SU-DHL-6 (cell line): ENCODE measurements around the gene FOLH1.
"Not testable (repeated sequence)": the region's sequence is repeated elsewhere in the genome, so short reads cannot be mapped to it uniquely, and the experiment has no call there.

Experiments
- H2AFZ ChIP-seq: fragments of 200-600 bp; sonication (generic); 2 replicates; pipeline ENCODE4 v1.6.1; 2014; ENCODE audit warnings: low read depth, mild to moderate bottlenecking, moderate library complexity, mixed read lengths, antibody characterized with exemption, low read length; ENCODE audit not compliant: severe bottlenecking
- H3F3A ChIP-seq: fragments of 200-600 bp; shearing (Covaris generic); 2 replicates; pipeline ENCODE4 v1.6.0; 2016; ENCODE audit warnings: antibody characterized with exemption, mild to moderate bottlenecking; ENCODE audit not compliant: insufficient read depth
- H3K27ac ChIP-seq: fragments of 200-600 bp; sonication (generic); 2 replicates; pipeline ENCODE4 v1.5.1; 2016; ENCODE audit warnings: low read depth, mild to moderate bottlenecking, low read length, moderate library complexity, mixed read lengths
- H3K27me3 ChIP-seq: fragments of 200-600 bp; sonication (generic), shearing (Covaris generic); 2 replicates; pipeline ENCODE4 v1.6.0; 2014; ENCODE audit warnings: mild to moderate bottlenecking, low read length
- H3K36me3 ChIP-seq: fragments of 200-600 bp; sonication (generic); 2 replicates; pipeline ENCODE4 v1.6.1; 2014; ENCODE audit warnings: mild to moderate bottlenecking, low read length, mixed read lengths
- H3K4me2 ChIP-seq: fragments of 300-600, 200-600 bp; shearing (Covaris generic), sonication (generic); 2 replicates; pipeline ENCODE4 v1.6.0; 2014; ENCODE audit warnings: low read length, low read depth, mild to moderate bottlenecking; ENCODE audit not compliant: poor library complexity, severe bottlenecking
- H3K4me3 ChIP-seq: fragments of 200-600 bp; sonication (generic); 2 replicates; pipeline ENCODE4 v1.5.1; 2014; ENCODE audit warnings: antibody characterized with exemption, low read length, mild to moderate bottlenecking, mixed read lengths; ENCODE audit not compliant: insufficient read depth, poor library complexity, severe bottlenecking
- H3K79me2 ChIP-seq: fragments of 200-600 bp; sonication (generic); 2 replicates; pipeline ENCODE4 v1.6.1; 2014; ENCODE audit warnings: mild to moderate bottlenecking, low read length, moderate library complexity; ENCODE audit not compliant: insufficient read depth
- H3K9ac ChIP-seq: fragments of 200-600 bp; sonication (generic); 2 replicates; pipeline ENCODE4 v1.7.0; 2014; ENCODE audit warnings: mild to moderate bottlenecking, low read length
- H3K9me2 ChIP-seq: fragments of 200-600 bp; sonication (generic); replicated peaks from 2 replicates; pipeline ENCODE4 v1.6.1; 2014; ENCODE audit warnings: low read length; ENCODE audit not compliant: insufficient read depth
- H3K9me3 ChIP-seq: fragments of 200-600 bp; sonication (generic); 2 replicates; pipeline ENCODE4 v1.6.1; 2014; ENCODE audit warnings: low read length, mixed read lengths; ENCODE audit not compliant: insufficient read depth
- H4K20me1 ChIP-seq: fragments of 200-600 bp; sonication (generic); 2 replicates; pipeline ENCODE4 v1.6.1; 2014; ENCODE audit warnings: low read depth, mild to moderate bottlenecking, antibody characterized with exemption, low read length, moderate library complexity, mixed read lengths
- CTCF ChIP-seq: fragments of 200-600 bp; sonication (generic); IDR thresholded peaks from one replicate; pipeline ENCODE4 v1.5.1; 2017; ENCODE audit warnings: antibody characterized with exemption, mild to moderate bottlenecking, low read length, moderate library complexity; ENCODE audit not compliant: insufficient read depth, poor library complexity, severe bottlenecking
- EZH2phosphoT487 ChIP-seq: fragments of 200-600 bp; sonication (generic), shearing (Covaris generic); conservative IDR thresholded peaks from 2 replicates; pipeline ENCODE4 v1.6.1; 2018; ENCODE audit warnings: mild to moderate bottlenecking, antibody characterized with exemption, low read length, moderate library complexity, mixed read lengths

The FOLH1 gene

DNA sequence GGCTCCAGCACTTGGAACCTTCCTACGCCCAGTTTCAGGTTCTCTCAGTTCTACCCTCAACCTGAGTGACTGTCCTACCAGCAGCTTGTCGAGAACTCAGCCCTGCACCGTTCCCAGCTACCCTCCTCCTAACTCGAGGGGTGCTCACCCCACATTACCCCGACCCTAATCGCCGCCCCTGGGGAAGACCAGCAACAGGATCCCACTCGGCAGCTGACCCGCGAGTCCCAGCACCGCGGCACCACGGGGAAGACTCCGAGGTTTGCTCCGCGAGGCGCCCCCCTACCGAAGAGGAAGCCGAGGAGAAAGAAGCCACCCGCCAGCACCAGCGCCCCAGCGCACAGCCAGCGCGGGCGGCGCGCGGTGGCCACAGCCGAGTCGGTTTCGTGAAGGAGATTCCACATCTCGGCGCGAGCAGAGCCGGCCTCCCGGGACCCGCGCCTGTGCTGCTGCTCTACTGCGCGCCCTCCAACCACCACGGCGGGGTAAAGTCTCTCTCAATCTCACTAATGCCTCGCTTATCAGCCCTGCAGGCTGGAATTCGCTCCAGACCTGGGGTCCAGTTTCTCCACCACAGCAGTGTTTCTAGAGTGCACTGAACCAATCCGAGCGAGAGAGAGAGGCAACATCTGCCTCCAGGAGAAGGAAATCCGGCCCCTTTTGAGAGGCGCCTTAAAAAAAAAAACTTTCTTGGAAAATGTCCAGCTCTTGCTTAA, at the start of gene FOLH1:
Gene FOLH1 (minus strand): TSS at position 597 of the 716 bp plus-strand sequence. CDS start 193 bp downstream, at position 404.
- Histone ChIP-seq H3K36me3 (no peaks in the 10 kb centered on the region), H3K9me3 (no peaks in the 10 kb centered on the region), H3F3A (no peaks in the 10 kb centered on the region), H3K9ac (no peak within 1 kb of the TSS), H3K79me2 (no peaks in the 10 kb centered on the region), H3K27me3 (no peaks in the 10 kb centered on the region), H4K20me1 (no peaks in the 10 kb centered on the region), H3K9me2 (no peaks in the 10 kb centered on the region), H2AFZ (no peak within 1 kb of the TSS), H3K4me3 (no peak within 1 kb of the TSS), H3K27ac (no peak within 1 kb of the TSS), H3K4me2 (no peak within 1 kb of the TSS)
- TF ChIP-seq CTCF (no peak), EZH2phosphoT487 (no peak)

- H3K79me2 ChIP-seq, H3K36me3 ChIP-seq, H3F3A ChIP-seq, H2AFZ ChIP-seq, H3K27ac ChIP-seq, H3K9ac ChIP-seq, H4K20me1 ChIP-seq, H3K9me2 ChIP-seq, H3K4me3 ChIP-seq, H3K27me3 ChIP-seq, H3K4me2 ChIP-seq, H3K9me3 ChIP-seq: not testable (repeated sequence)
Measured at GRCh38 chr11:49255148-49255547, 46.7 kb upstream of the FOLH1 start.

- not testable (repeated sequence) for H3F3A ChIP-seq, H3K79me2 ChIP-seq, H3K27ac ChIP-seq, H3K9ac ChIP-seq, H3K9me3 ChIP-seq, H3K9me2 ChIP-seq, H3K36me3 ChIP-seq, H2AFZ ChIP-seq, H3K27me3 ChIP-seq, H3K4me3 ChIP-seq, H4K20me1 ChIP-seq, H3K4me2 ChIP-seq
Measured at GRCh38 chr11:49251212-49251611, 42.8 kb upstream of the FOLH1 start.

GRCh38 chr11:49250398-49251115, 42.2 kb upstream of the FOLH1 start:
- not testable (repeated sequence) for H4K20me1 ChIP-seq, H3K4me3 ChIP-seq, H3F3A ChIP-seq, H3K79me2 ChIP-seq, H3K9ac ChIP-seq, H3K9me2 ChIP-seq, H3K9me3 ChIP-seq, H3K4me2 ChIP-seq, H3K36me3 ChIP-seq, H2AFZ ChIP-seq, H3K27ac ChIP-seq, H3K27me3 ChIP-seq

DNA sequence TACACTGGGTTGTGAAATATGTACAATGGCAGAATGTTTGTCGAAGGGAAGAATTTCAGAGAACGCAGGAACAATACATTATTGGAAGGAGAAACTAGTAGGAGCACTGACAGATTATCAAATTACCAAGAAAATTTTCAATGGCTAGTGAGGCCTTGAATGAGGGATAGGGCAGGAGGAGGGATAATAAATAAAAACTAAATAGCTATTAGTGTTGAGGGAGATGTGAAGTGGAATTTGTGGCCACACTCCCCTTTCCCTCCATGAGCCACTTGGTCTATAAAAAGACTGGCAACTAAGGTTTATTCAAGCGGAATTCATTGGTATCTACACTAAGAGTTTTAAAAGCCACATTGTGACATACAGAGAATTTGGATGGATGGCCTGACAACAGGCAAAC, 41.0 kb upstream of the FOLH1 start:
- H3K36me3 ChIP-seq, H3K4me3 ChIP-seq, H3F3A ChIP-seq, H3K9me2 ChIP-seq, H3K4me2 ChIP-seq, H3K27me3 ChIP-seq, H3K27ac ChIP-seq, H4K20me1 ChIP-seq, H3K9me3 ChIP-seq, H2AFZ ChIP-seq, H3K9ac ChIP-seq, H3K79me2 ChIP-seq: not testable (repeated sequence)

GRCh38 chr11:49233685-49234084, 25.3 kb upstream of the FOLH1 start:
- not testable (repeated sequence) for H3K9me2 ChIP-seq, H2AFZ ChIP-seq, H3K79me2 ChIP-seq, H3K4me3 ChIP-seq, H3K27ac ChIP-seq, H3K4me2 ChIP-seq, H3K9me3 ChIP-seq, H3K9ac ChIP-seq, H3K36me3 ChIP-seq, H3F3A ChIP-seq, H3K27me3 ChIP-seq, H4K20me1 ChIP-seq

DNA sequence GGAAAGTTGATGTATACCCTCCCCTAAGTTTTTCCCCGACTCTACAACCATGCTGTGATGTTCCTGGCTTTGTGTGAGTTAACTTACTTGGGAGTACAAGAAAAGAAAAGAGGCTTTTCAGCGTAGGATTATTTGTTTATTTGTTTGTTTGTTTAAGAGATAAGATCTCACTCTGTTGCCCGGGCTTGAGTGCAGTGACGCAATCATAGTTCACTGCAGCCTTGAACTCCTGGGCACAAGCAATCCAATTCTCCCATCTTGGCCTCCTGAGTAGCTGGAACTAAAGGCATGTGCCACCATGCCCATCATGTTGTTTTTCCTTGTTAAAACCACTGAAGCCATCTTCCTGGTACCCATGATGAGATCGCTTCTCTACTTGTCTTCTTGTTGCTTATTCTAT, 24.6 kb upstream of the FOLH1 start:
- not testable (repeated sequence) for H3K4me3 ChIP-seq, H2AFZ ChIP-seq, H3K9me2 ChIP-seq, H3F3A ChIP-seq, H3K27ac ChIP-seq, H3K9ac ChIP-seq, H4K20me1 ChIP-seq, H3K27me3 ChIP-seq, H3K9me3 ChIP-seq, H3K36me3 ChIP-seq, H3K79me2 ChIP-seq, H3K4me2 ChIP-seq
